ENCODE data around the gene CCDC12.

The CCDC12 gene

GRCh38 chr3:47007482-47008233 is 31.1 kb upstream of the CCDC12 start:
- DNase-seq (ENCODE audit: low read depth in 2 of 2) = no peak

GRCh38 chr3:47007001-47007400 is 30.5 kb upstream of the CCDC12 start:
- DNase-seq (ENCODE audit: low read depth in 2 of 2) = no peak

GRCh38 chr3:47006145-47006651 is 29.7 kb upstream of the CCDC12 start:
- no peak for DNase-seq (ENCODE audit: low read depth in 2 of 2)

- DNase-seq (ENCODE audit: low read depth in 2 of 2) = no peak
Measured at GRCh38 chr3:47005212-47006144, 28.9 kb upstream of the CCDC12 start.

- DNase-seq (ENCODE audit: low read depth in 2 of 2) = no peak
Measured at GRCh38 chr3:47004369-47005211, 28.0 kb upstream of the CCDC12 start.

- no peak for DNase-seq (ENCODE audit: low read depth in 2 of 2)
Measured at GRCh38 chr3:47003461-47004368, 27.2 kb upstream of the CCDC12 start.

GRCh38 chr3:47003056-47003410 is 26.5 kb upstream of the CCDC12 start:
- DNase-seq (ENCODE audit: low read depth in 2 of 2) = no peak

GRCh38 chr3:47002171-47003055 is 25.9 kb upstream of the CCDC12 start:
- DNase-seq (ENCODE audit: low read depth in 2 of 2) = no peak

- DNase-seq (ENCODE audit: low read depth in 2 of 2) = no peak
Measured at GRCh38 chr3:47001731-47002170, 25.2 kb upstream of the CCDC12 start.

- DNase-seq (ENCODE audit: low read depth in 2 of 2) = no peak
Measured at GRCh38 chr3:47000922-47001730, 24.6 kb upstream of the CCDC12 start.

GRCh38 chr3:47000198-47000815 is 23.8 kb upstream of the CCDC12 start:
- DNase-seq (ENCODE audit: low read depth in 2 of 2) = no peak

GRCh38 chr3:46999516-47000197 is 23.1 kb upstream of the CCDC12 start:
- DNase-seq (ENCODE audit: low read depth in 2 of 2) = no peak

GRCh38 chr3:46998852-46999515 is 22.4 kb upstream of the CCDC12 start:
- no peak for DNase-seq (ENCODE audit: low read depth in 2 of 2)

GRCh38 chr3:46998121-46998851 is 21.7 kb upstream of the CCDC12 start:
- DNase-seq (ENCODE audit: low read depth in 2 of 2) = peak; percentile 70 to 76

- DNase-seq (ENCODE audit: low read depth in 2 of 2) = no peak
Measured at GRCh38 chr3:46997453-46998091, 21.0 kb upstream of the CCDC12 start.
